ENCODE data around the gene CDC14A.
A peak's percentile ranks its signal among the peaks of the same experiment; 100 is the strongest.
"Not testable (repeated sequence)": the region's sequence is repeated elsewhere in the genome, so short reads cannot be mapped to it uniquely, and the experiment has no call there.

The CDC14A gene

DNA sequence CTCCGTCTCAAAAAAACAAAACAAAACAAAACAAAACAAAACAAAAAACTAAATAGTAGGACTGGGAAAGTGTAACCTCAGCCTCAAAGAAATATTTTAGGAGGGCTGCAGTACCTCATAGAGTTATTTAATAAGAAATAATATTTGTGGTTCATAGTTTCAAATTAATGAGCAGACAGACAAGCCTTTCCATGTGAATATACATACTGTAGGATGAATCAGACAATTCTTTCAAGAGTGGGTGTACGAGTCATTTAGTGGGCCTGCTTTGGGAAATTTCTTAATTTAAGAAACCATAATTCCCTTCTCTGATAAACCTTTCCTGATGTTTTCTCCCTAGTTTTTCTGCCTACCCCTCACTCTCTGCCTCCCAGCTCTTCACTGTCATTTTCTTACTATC is 52.5 kb downstream of the CDC14A start:
- DNase-seq (ENCODE audit: low spot score) = no peak

DNA sequence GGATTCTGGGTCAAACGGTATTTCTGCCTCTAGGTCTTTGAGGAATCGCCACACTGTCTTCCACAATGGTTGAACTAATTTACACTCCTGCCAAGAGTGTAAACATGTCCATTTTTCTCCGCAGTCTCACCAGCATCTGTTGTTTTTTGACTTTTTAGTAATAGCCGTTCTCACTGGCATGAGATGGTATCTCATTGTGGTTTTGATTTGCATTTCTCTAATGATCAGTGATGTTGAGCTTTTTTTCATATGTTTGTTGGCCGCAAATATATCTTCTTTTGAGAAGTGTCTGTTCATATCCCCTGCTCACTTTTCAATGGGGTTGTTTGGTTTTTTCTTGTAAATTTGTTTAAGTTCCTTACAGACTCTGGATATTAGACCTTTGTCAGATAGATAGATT is 53.6 kb downstream of the CDC14A start:
- not testable (repeated sequence) for DNase-seq (ENCODE audit: low spot score)

DNA sequence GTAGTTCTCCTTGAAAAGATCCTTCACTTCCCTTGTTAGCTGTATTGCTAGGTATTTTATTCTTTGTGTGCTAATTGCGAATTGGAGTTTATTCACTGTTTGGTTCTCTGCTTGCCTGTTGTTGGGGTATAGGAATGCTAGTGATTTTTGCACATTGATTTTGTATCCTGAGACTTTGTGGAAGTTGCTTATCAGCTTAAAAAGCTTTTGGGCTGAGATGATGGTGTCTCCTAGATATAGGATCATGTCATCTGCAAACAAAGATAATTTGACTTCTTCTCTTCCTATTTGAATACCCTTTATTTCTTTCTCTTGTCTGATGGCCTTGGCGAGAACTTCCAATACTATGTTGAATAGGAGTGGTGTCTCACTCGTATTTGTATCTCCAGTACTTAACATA is 55.1 kb downstream of the CDC14A start:
- not testable (repeated sequence) for DNase-seq (ENCODE audit: low spot score)

DNA sequence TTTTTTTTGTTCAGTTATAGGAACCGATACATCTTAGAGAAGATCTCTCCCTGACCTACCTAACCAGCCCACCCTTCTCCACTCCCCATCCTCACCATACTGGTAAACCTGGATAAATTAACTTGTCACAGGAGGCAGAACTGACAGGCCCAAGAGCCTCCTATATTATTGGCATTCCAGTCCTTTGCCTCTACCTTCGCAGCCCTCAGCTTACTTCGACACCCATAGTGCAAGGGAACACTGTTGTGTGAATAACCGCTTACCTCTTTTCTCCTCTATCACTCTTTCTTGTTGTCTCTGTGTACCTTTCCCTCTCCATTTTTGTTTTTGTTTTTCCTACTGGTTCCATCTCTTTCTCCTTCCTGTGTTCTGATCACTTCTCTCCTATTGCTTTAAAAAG is 58.7 kb downstream of the CDC14A start:
- DNase-seq (ENCODE audit: low spot score) = no peak

DNA sequence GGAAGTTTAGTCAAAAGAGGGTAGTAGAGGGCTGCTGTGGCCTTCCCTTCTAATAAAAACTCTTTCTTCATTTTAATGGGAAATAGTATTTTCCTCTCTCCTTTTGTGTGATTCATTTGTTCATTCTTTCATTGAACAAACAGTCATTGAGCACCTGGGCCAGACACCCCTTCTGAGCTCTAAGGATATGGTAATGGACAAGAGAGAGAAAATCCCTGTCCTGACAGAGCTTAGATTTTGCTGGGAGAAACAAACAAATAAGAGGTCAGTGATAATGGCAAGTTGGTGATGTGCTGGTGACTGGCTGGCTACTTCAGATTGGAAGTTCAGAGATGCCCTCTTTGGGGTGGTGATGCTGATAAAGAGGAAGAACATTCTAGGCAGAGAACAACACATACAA is 59.3 kb downstream of the CDC14A start:
- no peak for DNase-seq (ENCODE audit: low spot score)

DNA sequence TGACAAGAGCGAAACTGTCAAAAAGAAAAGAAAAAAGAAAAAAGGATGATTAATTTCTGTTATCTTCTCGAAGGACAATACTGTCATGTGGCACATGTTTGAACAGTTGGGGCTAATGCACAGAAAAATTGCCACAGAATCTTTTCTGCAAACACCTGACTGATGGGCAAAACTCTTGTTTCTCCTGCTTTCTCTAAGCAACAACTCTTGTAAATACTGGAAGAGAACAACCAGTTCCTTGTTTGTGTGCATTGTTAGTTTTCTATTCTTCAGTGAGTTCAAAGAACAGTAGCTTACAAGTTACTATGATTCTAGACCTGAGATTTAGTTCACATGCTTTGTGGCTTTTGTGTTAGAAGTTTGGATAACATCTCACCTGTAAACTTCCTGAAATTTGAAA is 60.7 kb downstream of the CDC14A start:
- no peak for DNase-seq (ENCODE audit: low spot score)

DNA sequence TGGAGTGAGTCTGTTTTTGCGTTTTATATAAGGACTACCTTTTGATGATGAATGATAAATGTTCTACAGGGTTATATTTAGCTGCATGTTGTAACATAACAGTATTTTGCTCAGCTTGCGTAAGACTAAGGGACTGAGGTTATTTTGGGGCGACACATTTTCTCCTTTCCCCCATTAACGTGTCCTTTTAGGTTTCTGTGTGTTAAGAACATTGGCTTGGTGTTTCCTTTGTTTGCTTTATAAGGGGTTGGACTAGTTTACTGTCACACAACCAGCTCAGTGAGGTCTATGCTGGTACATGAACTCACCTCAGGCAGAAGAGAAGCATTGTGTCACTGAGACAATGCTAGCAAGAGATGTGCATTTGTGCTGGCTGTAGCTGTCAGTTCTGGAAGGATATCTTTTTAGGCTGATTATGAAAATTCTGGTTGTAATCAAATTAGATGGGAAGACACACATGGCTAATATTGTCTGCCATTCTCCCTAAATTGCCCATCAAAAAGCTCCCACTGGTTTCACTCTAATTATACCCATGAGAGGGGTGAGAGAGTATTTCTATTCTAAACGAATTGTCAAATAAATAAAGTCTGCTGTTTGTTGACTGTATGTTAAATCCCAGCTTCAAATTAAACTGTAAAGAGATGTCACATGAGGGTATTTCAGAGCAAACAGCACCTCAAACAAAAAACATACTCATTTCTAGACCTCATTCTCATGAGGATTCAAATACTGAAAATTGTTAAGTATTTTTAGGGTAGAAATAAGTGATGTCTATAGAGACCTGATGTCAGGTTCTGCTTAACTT is 62.6 kb downstream of the CDC14A start:
- DNase-seq (ENCODE audit: low spot score) = no peak

DNA sequence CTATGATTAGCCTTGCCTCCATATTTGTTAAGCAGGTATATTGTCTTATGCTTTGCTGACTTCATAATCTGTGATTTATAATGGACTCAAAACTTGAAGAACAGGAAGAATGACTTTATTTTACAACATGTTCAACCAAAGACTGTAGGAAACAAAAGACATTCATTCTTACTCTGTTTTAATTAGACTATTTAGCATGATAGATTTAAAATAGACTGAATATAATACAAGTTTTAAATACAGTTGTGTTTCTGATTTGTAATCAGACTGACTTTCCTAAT is 63.1 kb downstream of the CDC14A start:
- no peak for DNase-seq (ENCODE audit: low spot score)

DNA sequence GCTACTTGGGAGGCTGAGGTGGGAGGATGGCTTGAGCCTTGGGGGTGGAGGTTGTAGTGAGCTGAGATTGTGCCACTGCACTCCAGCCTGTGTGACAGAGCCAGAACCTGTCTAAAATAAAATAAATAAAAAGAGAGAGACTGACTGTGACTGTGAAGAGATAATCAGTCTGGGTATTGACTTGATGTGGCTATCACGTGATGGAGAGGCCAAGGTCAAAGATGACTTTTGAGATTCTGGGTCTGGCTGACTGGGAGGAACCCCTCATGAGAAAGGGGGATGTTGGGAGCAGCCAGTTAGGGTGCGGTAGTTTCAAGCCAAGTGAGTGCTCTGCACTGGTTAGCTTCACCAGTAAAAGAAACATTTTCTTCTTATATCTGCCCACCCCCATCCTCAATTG is 66.8 kb downstream of the CDC14A start:
- no peak for DNase-seq (ENCODE audit: low spot score)

DNA sequence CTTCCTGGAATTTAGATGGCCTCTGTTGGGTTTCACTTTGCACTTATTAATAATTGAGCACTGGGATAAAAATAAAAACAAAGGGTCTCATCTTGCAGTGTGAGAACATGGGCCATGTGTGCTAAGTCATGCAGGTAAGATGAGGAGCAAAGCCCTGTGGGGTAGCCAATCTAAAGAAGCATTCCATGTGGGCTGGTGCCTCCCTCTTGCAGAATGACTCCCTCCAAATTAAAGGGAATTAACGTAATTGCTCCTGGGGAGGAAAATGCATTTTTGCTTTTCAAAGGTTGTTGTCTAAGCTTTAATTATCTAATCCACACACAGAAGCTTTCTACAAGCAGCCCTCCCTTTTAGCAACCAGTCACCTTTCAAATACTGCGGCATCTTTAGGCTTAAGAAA is 69.8 kb downstream of the CDC14A start:
- peak; percentile 25 for DNase-seq (ENCODE audit: low spot score)

DNA sequence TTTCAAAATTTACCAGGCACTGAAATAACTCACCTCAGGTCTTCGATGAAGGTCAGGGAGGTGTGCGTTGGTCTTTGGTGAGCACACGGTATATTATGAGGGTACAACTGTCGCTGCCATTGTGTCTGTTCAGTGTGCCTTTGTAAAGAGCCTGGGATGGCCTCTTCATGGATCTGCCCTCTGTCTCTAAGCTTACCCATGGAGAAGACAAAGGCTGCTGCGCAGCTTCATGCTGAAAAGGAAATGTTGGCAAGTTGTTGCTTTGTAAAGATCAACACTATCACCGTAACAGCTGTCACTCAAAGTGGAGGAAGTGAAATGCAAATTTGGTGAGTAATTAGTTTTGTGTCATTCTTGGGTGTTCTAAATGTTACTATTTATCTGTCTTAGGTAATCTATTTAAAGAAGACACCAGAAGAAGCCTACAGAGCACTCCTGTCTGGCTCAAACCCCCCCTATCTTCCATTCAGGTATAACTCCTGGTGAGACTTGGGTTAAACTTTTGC is 71.6 kb downstream of the CDC14A start:
- no peak for DNase-seq (ENCODE audit: low spot score)

DNA sequence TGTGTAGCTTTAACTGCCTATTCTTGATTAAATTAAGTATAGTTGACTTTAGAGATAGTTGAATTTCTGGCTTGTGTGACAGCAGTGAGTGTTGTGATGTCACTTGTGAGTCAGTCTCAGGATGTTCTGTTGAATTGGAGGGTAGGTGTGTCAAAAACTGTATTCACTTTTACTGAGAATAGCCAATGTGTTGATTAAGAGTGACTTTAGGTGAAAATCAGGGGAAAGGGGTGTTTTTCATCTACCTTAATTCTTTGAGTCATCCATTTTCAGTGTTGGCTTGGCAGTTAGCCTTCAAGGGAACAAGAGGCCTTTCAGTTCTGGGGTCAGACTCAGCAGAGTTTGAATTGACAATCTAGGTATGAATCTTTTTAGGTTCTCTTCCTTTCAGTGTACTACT is 75.9 kb downstream of the CDC14A start:
- no peak for DNase-seq (ENCODE audit: low spot score)

DNA sequence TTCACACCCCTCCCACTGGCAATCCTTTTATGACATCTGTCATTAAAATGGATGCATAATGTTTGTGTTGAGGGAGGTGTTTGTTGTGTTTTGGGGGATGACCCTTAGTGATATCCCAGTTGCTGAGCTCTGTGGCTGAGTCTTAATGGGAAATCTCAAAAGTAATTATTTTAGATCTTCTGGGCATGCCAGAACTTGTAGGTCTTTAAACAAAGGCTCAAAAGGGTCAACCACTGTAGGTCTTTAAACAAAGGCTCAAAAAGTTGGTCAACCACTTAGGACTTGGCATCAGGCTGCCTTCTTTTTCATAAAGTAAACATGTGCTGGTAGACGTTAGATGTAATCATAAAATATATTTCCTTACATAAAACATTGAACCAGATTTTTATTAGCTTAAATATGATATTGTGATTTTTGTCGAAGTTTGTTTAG is 78.0 kb downstream of the CDC14A start:
- DNase-seq (ENCODE audit: low spot score) = no peak

DNA sequence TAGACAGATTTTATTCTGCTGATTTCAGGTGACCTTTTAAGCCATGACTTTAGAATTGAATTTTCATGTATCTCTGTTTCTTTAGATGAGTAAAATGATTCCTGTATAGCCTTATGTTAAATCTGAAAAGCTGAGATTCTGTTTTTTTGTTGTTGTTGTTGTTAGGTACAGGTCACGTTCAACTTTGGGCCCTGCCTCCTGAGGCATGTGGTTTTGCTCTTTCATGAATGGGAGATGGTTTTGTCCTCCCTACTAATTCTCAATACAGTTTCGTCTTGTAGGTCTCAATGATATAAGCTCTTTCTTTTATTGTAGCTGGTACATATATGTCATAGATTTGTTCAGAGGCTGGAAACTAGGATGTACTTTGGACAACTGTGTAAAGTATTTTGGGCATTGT is 79.6 kb downstream of the CDC14A start:
- DNase-seq (ENCODE audit: low spot score) = no peak

DNA sequence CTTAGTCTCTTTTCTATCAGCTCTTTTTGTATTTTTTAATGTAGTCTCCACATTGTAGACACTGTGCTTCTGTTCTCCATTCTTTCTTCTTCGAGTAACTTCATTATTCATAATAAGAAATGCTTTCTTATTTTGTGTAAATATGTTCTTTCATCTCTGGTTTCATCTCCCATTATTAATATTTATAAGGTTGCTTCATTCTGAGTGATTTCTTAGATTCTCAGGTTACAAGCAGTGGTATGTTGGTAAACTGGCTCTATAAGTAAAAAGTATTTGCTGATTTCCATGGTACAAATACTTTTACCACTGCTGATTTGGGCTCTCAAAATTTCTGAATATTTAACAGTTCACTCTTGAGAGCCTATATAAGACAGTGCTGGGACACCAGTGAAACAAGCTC is 81.3 kb downstream of the CDC14A start:
- no peak for DNase-seq (ENCODE audit: low spot score)

DNA sequence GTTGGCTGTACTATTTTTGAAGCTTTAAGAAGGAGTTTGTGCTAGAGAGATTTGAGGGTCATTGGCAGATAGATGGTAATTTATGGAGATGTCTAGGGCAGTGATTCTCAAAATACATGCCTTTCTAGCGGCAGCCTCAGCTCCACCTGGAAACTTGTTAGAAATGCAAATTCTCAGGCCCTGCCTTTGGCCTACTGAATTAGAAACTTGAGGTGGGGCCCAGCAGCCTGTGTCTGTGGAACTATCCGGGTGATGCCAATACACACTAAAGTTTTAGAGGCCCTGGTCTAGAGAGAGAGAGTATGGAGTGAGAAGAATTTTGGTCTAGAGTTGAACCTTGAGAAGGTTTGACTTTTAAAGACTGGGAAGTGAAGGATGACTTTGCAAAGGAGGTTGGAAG is 82.5 kb downstream of the CDC14A start:
- no peak for DNase-seq (ENCODE audit: low spot score)

DNA sequence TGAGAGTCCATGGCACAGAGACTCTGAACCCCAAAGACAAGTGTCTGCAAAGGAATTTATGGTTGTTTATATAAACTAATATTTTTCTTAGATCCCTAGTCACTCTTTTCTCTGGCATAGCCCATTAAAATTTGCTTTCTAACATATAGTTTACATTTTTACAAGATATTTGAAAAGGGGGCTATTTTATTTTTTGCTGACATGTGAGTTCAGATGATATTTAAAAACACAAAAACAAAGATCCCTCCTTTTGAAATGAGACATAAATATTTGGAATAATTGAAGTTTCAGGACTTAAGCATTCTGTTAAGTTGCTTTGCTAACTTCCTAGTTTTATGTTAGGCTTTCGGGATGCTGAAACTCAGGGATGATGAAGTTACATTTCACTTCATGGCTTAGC is 86.1 kb downstream of the CDC14A start:
- no peak for DNase-seq (ENCODE audit: low spot score)

DNA sequence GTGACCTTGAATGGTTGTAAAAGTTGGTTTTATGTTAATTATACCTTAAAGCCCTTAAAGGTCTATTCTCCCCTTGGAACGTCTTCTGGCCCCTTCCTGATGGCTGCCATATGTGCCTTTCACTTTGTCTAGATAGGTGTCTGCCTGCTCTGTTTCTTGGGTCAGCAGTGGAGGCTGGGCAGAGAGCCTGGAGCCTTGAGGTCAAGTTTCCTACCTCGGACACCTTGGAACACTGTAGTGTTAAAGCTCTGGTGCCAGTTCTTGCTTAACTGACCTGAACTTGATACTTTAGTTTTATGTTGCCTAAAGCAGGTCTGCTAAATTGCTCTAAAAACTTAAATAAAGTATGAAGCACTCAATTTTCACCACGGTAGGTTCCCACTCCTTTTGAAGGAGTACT is 86.5 kb downstream of the CDC14A start:
- no peak for DNase-seq (ENCODE audit: low spot score)

DNA sequence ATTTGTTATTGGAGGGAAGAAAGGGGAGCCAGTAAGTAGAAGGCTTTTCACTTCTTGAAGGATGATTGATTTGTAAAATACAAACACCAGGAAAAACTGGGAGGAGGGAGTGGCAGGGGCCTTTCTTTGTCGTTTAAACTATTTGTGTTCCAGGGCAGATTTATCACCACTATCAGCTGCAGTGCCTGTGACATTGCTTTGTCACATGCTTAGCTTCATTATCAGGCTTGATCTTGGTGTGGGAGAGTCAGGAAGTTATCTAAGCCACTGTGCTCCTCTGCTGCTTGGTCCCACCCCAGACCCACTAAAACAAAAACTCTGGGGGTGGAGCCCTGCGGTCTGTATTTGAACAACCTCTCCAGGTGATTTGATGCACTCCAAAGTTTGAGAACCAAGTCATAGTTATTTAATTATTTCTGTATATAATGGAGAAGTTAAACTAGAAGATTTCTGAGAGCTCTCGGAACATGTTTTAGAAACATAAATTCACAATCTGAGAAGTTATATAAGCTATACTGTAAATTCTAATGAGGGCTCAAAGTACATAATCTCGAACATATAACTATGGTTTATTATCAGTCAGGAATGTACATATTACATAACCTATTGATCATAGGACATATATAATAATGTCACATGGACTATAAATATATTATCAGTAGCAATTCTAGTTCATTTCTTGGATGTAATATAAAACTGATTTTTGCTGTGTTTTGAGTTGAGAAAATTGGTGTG is 87.9 kb downstream of the CDC14A start:
- no peak for DNase-seq (ENCODE audit: low spot score)

DNA sequence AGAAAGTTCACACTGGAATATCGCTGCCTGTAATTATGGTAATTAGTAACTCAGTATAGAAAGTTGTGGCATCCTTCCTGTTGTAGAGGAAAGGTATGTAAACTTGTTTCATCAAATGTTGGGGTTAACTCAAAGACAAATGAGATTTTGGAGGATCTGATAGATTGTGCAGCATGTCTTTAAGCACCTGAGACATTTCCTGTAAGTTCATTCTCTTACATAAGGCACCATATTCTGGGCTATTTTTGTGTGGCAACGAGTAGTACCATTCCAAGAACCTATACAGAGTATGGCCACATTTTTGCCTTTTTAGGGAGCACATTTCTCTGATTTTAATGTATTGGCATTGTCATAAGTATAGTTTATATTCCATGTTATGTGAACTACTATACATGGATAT is 88.8 kb downstream of the CDC14A start:
- no peak for DNase-seq (ENCODE audit: low spot score)

DNA sequence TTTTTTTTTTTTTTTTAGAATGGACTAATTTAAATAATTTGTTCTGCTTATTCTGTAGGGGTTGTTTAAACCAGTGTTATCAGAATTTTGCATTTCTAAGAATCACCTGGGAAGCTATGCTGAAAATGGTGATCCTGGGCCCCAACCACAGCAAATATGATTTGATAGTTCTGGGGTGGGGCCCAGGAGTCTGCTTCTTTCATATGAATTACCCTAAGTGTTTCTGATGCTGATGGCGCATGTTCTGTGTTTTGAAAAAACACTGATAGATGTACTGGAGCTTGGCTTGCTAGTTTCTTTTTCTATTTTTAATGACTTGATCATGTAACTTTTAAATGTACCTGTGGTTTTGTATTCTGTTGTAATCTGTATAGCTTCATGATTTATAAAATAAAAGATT is 89.3 kb downstream of the CDC14A start:
- DNase-seq (ENCODE audit: low spot score) = no peak

DNA sequence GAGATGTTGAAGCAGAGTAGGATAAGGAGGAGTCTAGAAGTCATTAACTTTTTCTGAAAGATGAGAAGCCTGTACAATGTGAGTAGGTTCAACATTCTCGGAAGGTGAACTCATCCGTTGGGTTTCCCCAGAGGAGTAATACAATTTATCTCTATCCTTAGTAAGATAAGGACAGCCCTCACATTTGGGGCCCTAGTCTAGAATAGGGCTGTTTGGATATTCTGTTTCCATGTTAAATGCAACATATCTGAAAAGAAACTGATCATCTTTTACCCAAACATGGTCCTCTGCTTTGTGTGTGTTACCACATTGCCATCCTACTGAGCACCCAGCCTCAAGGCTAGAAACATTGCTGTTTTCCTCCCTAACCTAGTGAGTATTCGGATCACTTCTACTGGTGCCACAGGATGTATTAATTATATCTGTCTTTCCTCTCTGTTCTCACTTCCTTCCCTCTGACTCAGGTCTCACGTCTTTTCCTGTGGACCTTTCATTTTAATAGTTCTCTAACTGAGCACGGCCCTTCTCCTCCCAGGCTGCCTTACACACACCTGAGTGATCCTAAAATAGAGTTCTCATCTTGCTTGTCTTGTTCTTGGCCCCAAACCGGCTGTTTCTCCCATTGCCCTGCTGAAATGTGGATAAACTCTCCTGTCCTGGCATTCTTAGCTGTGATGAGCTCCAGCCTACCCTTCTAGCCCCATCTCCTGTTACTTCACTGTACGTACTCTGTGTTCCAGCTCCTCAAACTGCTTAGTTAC is 91.7 kb downstream of the CDC14A start:
- DNase-seq (ENCODE audit: low spot score) = peak; percentile 12

DNA sequence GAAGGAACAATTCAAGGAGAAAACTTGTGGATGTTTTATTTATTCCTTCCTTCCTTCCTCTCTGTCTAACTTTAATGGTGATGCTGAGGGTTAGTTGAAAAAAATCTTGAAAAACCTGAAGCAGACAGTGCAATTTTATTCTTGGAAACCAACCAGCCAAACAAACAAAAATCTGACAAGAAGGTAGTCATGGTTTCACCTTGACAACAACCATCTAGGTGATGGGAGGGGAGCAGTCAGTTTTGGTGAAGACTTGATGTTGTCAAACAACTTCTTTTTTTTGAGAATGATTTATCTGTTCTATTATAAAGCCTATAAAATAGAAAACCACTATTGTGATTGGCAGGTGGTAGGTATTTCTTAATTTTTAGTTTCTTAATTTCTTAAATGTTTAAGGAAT is 93.3 kb downstream of the CDC14A start:
- no peak for DNase-seq (ENCODE audit: low spot score)

All from cerebellar cortex (tissue), 1 donor.